UCSD-AML1 (cell line): Measurements from ENCODE around the gene ATOSA.

Experiments used
- DNase-seq: peaks from one replicate; lab custom pipeline; 2025; ENCODE audit not compliant: unreplicated experiment; lab: John Stamatoyannopoulos, UW

ATOSA gene

DNA sequence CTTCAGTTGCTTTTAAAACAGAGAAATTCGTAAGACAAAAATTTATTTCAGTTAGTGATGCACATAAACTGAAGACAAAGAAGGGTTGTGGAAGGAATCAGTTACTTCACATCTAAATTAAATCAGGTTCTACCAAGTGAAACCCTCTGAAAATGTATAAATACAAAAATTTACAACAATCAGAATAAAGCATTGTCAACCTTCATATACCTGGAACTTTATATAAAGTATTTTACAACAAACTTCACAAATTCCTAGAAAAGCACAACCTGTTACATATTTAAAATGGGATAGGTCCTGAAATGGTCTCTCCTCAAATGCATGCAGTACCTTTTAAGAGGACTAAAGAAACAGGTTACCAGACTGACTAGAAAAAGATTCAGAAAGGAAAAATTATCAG is 26.9 kb downstream of the ATOSA start:
- DNase-seq, result no peak

DNA sequence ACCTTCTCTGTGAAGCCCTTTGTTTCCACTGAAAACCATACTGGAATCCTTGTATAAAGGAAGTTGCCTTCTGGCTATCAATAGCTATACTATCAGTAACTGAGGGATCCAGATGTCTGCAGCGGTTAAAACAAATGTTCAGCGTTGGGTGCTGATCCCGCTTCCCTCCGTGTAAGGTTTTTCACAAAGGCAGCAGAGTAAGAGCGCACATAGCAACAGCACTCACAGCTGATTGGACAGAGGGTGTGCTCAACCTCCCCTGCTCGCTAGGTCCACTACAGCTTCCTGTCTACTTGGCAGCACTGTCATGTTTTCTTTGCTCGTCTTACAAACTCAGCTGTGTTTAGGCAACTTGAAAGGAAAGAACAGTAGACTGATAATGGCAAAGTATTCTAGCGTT is 27.3 kb downstream of the ATOSA start:
- DNase-seq, result peak; percentile 9

DNA sequence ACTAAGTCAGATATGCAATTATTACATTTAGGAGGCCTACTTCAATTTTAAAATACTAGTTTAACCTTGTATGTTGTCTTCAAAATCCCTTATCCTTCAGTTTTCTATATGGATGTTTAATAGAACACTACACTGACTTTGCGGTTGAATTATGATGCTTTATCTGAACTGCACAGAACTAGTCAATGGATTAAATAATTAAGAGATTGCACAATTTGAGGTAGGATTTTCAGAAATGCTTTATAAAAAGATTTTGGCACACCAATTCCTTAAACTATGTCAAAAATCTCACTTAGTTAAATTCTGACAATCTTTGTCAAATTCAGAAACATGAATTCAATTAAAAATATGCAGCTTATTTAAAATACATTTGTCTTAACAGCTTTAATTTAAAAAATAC is 28.1 kb downstream of the ATOSA start:
- DNase-seq, result no peak

DNA sequence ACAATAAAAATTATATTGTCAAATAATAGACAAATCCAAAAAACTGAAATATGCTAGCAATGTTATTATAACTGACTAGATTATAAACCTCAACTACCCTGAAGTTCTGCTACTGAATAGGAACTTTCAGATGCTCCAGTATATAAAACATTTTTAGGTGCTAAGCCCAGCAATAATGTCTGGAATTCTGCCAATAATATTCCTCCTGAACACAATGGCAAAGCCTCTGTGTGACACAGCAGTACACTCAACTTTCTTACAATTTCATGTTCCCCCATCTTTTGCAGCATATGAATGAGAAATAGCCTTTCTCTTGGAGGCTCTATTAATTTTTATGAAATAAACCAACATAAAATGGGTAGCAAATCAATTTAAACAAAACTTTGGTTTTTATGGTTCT is 29.5 kb downstream of the ATOSA start:
- no peak for DNase-seq

DNA sequence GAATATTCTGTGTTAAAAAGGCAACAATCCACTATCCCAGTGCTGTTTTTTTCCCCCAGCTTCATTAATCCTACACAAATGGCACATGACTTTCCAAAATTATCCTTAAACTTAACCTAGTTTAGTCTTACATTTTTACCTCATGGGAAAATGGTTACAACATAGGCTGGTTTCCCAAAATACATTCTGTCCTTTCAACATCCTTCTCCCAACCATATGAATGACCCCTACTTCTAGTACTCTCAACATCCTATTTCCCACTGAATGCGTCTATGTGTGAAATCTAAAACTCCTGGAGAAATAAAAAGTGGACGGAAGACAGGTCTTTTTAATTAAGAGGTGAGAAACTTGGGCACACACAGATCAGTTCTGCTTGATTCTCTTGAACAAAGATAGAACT is 33.3 kb downstream of the ATOSA start:
- no peak for DNase-seq

DNA sequence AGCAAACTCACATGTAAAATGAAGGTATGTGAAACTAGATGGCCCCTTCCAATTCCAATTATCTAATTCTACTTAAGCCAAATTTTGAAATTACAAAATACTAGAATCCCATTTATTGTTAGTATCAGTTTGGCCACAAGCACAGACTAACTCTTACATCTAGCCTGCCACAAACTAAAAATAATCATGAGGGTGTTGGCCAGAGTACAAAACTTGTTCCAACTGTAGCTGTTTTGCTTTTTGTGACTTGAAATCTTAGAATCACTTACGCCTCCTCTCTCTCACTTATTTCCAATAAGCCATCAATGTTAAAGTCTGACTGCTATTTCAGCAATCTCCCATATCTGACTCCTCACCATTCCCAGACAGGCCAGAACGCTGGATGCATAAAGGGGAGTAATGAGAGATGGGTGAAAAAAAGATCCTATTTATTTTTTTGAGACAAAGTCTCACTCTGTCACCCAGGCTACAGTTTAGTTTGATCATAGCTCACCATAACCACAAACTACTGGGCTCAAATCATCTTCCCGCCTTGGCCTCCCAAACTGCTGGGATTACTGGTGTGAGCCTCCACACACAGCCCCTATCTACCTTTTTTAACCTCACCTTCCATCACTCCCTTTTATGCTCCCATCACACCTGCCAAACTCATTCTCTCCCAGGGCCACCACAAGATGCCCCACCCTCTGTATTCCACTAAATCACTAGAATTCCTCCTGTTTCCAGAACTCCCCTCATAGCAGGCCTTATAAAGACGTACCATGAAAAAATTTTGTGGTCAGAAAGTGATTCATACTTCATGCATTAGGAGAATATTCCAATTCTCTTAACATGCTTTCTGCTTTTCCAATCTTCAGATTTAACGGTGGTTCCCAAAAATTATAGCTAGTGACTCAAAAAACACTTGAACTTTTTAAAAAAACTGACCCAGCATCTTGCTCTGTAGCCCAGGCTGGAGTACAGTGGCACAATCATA is 36.5 kb downstream of the ATOSA start:
- DNase-seq, result no peak

DNA sequence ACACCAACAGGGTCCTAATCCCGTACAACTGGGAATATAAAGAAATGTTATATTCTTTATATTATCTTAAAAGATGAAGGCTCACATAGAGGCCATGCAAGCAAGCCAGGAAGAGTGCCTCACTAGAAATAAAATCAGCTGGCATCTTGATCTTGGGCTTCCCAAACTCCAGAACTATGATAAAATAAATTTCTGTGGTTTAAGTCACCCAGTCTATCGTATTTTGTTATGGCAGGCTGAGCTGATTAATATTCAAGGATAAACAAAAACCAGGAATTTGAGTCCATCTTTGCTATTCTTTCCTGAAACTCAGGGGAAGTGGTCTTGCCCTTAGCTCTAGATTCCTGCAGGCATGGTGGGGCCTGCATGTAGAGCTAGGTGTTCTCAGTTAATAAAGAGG is 42.7 kb downstream of the ATOSA start:
- DNase-seq, result no peak

DNA sequence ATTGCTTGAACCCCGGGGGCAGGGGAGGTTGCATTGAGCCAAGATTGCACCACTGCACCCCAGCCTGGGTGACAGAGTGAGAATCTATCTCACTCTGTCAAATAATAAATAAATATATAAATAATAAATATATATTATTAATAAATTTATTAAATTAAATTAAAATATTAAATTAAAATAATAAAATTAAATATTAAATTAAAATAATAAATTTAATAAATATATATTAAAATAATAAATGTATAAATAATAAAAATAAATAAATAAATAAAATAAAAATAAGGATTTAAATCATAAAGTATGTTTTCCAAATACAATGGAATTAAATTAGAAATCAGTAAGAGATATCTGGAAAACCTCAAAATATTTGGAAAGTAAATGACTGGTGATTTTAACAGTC is 43.3 kb downstream of the ATOSA start:
- no peak for DNase-seq
